ENCODE measurements around the gene KLF15.

KLF15 gene

GRCh38 chr3:126319701-126320295 is 37.4 kb downstream of the KLF15 start:
- no peak for DNase-seq

- DNase-seq: no peak
Observed at GRCh38 chr3:126317029-126317996, 39.9 kb downstream of the KLF15 start.

- DNase-seq: no peak
Observed at GRCh38 chr3:126316501-126316939, 40.7 kb downstream of the KLF15 start.

- DNase-seq: no peak
Observed at GRCh38 chr3:126316031-126316461, 41.2 kb downstream of the KLF15 start.

- no peak for DNase-seq
Observed at GRCh38 chr3:126314790-126315658, 42.2 kb downstream of the KLF15 start.

GRCh38 chr3:126314305-126314789 is 42.9 kb downstream of the KLF15 start:
- DNase-seq: no peak

- no peak for DNase-seq
Observed at GRCh38 chr3:126313580-126314304, 43.5 kb downstream of the KLF15 start.

- no peak for DNase-seq
Observed at GRCh38 chr3:126313166-126313565, 44.0 kb downstream of the KLF15 start.

- no peak for DNase-seq
Observed at GRCh38 chr3:126312341-126312740, 44.9 kb downstream of the KLF15 start.

GRCh38 chr3:126311338-126311978 is 45.8 kb downstream of the KLF15 start:
- no peak for DNase-seq

- DNase-seq: no peak
Observed at GRCh38 chr3:126310816-126311215, 46.4 kb downstream of the KLF15 start.

GRCh38 chr3:126309861-126310655 is 47.1 kb downstream of the KLF15 start:
- DNase-seq: no peak

- no peak for DNase-seq
Observed at GRCh38 chr3:126309165-126309564, 48.0 kb downstream of the KLF15 start.

GRCh38 chr3:126308394-126309125 is 48.6 kb downstream of the KLF15 start:
- DNase-seq: no peak

- no peak for DNase-seq
Observed at GRCh38 chr3:126307591-126308393, 49.4 kb downstream of the KLF15 start.

- DNase-seq: no peak
Observed at GRCh38 chr3:126306888-126307482, 50.2 kb downstream of the KLF15 start.

GRCh38 chr3:126306397-126306796 is 50.8 kb downstream of the KLF15 start:
- DNase-seq: no peak

- no peak for DNase-seq
Observed at GRCh38 chr3:126305427-126305826, 51.8 kb downstream of the KLF15 start.

GRCh38 chr3:126304704-126305103 is 52.5 kb downstream of the KLF15 start:
- no peak for DNase-seq
